ENCODE results near the gene TBPL1.

Gene TBPL1

DNA sequence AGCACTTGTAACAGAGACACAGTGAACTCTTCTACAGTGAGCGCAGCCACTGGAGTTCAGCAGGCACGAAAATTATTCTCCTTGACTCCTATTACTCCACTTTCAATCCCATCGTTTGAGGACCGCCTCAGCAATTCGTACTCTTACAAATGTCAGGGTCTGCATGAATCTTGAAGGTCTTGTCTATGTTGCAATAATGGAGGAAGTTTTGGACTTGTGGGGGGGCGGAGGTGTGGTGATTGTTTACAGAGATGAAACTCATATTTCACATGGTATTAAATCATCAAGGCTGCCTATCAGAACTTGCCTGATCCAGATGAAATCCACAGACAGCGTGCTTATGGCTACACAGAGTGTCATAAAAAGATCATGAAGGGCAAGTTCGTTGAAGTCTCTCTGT lies 57.4 kb downstream of the TBPL1 start:
- no peak for DNase-seq

DNA sequence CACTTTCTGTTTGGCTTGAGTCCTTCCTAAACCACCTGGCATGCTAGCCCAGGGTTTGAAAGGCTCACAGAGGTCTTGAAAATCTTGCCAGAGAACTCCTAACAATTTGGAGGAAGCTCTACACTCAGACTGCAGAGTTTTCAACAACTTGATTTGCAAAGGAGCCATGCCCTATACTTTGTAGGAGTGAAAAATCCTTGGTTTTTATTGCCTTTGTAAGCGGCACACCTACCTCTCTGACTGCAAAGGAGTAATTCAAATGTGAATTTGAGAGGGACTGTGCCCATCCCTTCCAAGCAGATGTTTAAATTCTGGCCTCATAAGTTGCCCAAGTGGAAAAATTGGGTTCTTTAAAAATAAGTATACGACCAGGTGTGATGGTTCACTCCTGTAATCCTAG lies 58.0 kb downstream of the TBPL1 start:
- DNase-seq: no peak

DNA sequence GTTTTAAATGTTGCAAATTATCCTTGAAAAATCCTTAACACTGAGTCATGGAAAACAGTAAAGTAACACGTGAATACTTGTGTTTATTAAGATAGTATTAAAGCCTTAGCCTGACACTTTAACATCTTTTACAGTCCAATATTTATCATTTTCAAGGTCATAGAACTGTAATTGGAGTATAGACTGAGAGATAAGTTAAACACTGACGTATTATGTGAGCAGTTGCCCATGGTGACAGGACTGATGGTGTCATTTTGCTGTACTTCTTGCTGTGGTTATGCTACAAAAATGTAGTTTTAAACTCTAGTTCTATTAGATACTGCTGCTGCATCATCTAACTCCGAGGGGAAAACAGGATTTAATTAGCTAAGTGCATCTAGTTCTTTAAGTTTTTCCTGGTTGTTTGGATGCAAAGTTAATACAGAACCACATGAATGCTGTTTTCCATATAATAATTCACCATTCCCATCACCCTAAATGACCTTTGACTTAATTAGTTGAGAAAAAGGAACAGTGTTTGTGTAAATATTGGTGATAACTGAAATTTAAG lies 61.6 kb downstream of the TBPL1 start:
- no peak for DNase-seq

GRCh38 chr6:134015719-134016557 lies 62.9 kb downstream of the TBPL1 start:
- no peak for DNase-seq

GRCh38 chr6:134016558-134016814 lies 63.5 kb downstream of the TBPL1 start:
- no peak for DNase-seq

GRCh38 chr6:134020071-134020470 lies 67.0 kb downstream of the TBPL1 start:
- DNase-seq: no peak

- DNase-seq: no peak
Measured at GRCh38 chr6:134020543-134020942, 67.5 kb downstream of the TBPL1 start.

DNA sequence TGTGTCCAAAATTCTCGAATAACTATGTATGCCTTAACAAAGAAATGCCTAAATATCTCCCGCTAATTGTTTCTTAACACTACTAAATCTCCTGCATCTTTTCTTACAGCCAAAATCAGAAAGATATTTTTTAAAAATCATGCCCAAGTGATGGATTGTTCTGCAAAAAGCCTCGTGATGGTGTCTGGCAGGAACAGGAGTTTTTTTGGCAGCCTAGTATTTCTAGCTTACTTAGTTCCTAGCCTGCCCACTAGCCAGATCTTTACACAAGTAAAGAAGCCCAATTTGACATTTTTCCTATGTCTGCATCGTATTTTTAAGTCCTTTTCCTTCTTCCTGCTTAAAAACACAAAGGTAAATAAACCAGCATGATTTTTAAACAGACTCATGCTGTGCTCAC lies 67.9 kb downstream of the TBPL1 start:
- no peak for DNase-seq

- no peak for DNase-seq
Measured at GRCh38 chr6:134021396-134022122, 68.5 kb downstream of the TBPL1 start.

GRCh38 chr6:134022650-134023049 lies 69.6 kb downstream of the TBPL1 start:
- no peak for DNase-seq

- no peak for DNase-seq
Measured at GRCh38 chr6:134026597-134026996, 73.6 kb downstream of the TBPL1 start.

GRCh38 chr6:134028438-134028837 lies 75.4 kb downstream of the TBPL1 start:
- no peak for DNase-seq

DNA sequence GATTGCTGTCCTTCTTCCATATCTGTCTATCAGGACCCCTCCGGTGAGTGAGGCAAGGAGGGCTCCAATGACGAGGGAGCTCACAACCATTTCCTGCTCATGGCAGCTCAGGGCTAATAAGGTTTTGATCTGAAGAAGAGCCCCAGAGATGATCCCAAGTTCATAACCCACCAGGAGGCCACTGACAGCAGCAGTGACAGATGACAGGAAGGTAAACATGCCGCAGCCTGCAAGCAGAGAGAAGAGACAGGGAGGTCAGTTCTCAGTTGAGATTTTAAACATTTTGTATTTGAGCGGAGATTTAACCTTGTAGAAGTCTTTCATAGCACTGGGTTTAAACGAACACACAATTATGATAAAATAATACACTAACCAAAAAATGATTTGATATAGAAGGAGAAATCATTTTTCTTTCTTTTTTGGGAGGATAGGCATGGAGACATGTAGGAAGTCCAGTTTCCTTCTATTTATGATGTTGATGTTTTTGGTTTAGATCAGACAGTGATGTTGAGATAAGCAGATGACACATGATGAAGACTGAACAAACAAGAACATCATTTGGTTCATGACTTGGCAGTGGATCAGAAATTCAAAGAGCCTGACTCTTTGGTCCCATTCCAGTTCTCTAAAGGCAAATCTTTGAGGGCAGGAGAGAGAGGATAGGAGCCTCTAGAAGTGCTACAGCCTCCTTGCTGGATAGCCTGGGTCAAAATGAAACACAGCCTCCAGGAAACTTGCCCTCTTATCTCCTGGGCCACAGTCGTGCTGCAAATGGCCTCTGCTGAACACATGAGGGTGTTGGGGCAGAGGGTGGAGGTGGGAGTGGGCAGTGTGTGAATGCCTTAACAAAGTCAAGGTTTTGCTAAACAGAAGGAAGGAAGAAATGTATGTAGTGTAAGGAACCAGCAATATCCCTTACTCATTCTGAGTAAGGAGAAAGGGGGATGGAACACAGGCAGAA lies 76.8 kb downstream of the TBPL1 start:
- no peak for DNase-seq

GRCh38 chr6:134031696-134032255 lies 78.8 kb downstream of the TBPL1 start:
- no peak for DNase-seq

- no peak for DNase-seq
Measured at GRCh38 chr6:134034478-134034877, 81.5 kb downstream of the TBPL1 start.

DNA sequence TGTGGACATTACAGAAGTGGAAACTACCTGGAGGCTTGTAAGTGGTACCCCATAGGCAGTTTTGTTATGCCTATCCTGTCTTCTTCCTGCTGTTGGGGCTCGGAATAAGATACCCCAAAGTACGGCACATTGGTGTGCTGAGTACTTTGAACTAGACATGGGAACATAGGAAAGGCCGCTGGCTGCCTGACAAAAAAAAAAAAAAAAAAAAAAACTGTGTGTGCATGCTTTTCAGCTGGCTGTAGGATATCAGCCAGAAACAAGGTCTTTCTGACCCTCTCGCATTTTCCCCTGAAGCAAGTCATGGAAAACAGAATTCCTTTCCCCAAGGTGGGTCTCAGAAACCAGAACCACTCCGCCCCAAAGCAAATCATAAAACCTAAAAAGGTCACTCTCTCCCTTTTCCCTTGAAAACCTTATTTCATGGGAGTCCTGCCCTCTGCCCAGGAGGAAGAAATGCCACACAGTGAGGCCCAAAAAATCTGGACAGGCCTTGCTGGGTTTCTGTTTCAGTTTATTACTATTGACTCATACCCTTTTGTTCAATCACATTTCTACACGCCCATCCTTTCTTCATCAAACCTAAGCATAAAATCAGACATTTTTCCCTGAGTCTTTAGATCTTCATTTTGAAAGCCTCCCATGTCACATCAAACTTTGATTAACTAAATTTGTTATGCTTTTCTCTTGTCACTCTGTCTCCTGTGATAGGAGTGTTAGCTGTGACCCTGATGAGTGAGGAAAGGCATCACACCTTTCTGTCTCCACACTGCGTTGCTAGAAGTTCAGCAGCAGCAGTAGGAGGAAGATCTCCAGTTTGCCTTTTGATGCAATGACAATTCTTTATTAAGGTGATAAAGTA lies 82.2 kb downstream of the TBPL1 start:
- no peak for DNase-seq

DNA sequence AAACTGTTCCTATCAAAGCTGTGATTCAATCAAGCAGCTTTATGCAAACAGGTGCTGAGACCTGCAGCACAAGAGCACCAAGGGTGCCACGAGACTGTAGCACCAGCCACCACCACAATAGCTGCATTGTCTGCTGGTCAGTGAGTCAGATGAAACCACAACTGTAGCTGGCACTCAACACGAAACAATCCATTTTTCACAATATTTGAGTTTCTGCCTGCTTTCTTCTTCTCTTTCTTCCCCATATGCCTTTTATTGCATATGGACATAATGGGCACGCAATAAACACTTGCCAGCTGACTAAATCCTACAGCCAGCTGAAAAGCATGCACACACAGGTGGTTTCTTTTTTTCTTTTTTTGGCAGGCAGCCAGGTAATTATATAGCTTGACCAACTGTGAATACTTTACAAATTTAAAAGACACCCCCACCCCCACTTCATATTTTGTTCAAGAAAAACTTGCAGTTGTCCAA lies 82.8 kb downstream of the TBPL1 start:
- DNase-seq: no peak

GRCh38 chr6:134039116-134039515 lies 86.1 kb downstream of the TBPL1 start:
- no peak for DNase-seq
